AML-193 (cell line): ENCODE results near the gene UBE2L3.
"Not testable (repeated sequence)": the region's sequence is repeated elsewhere in the genome, so short reads cannot be mapped to it uniquely, and the experiment has no call there.

Source experiments
- DNase-seq, 2 experiments: peaks; one replicate each; lab custom pipeline; 2025; lab: John Stamatoyannopoulos, UW

The UBE2L3 gene

DNA sequence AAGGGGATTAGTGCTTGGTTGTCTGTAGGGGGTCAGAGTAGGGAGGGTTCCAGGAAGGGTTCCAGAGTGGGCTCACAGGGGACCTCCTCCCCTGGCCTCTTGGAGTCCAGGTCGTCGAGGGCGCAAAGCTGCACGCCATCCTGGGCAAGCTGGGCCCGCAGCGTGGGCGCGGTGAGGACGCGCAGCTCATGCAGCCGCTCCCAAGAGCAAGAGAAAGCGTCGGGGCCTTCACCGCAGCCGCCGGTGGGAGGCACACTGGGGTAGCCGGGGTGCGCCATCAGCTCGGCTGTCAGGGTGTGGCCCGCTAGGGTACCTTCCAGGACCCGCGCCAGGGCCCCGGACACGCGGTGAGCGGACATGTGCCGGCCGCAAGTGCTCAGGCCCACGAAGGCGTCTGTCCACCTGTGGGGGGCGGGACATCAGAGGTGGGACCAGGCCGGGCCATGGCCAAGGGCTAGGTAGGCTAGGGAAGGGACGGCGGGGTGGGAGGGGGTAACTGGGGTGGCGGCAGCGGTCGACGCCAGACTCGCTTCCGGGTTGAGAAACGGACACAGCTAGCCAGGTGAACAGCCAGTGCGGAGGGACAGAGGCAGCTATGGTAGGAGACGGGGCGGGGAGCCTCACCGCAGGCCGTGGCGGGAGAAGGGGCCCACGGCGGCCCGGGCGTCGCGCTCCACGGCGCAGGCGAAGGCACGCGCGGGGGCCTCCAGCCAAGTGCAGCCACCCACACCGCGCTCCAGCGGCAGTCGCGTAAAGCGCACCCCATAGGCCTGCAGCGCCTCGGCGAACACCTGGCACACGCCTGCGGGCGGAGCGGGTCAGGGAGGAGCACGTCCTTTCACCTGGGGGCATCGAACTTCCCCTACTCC, 61.1 kb downstream of the UBE2L3 start:
- no peak for DNase-seq

DNA sequence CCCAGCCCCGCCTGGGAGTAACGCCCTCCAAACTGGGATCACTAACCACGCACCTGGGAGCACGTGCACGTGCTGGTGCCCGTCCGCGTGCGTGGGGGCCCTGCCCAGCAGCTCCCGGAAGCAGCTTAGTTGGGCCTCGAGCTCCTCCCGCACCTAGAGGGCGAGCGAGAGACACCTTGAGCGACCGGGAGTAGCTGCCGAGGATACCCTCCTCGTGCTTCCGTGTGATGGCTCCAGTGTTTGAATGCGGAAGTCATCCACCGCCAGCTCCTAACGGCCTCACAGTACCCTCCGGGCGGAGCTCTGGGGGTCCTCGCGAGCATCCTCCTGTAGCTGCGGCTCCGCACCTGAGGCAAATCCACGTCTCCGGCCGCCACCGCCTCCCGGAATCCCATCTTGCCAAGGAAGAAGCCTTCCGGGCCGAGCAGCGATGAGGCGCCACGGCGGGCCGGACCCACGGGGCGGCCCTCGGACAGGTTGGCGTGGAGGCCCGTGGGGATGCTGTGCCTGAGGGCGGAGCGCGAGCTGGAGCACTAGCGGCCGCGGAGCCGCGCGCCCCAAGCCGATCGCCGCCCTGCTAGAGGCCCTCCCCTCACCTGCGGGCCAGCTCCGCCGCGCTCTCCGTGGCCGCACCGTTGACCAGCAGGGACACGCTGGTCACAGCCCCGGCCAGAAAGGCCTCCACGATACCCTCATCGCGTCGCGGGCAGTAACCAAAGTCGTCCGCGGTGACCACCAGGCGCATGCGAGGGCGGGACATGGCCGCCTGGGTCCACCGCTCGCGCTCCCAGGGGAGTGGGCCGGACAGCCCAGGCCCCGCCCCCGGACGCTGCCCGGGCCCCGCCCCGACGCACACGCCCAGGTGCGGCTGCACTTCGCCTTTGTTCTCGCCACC, 62.0 kb downstream of the UBE2L3 start, which contains the start of gene YDJC:
TSS of gene YDJC (minus strand) at position 768 of the 895 bp plus-strand sequence. CDS start at position 760, 8 bp downstream.
- DNase-seq, result peak; percentile 87 to 91

DNA sequence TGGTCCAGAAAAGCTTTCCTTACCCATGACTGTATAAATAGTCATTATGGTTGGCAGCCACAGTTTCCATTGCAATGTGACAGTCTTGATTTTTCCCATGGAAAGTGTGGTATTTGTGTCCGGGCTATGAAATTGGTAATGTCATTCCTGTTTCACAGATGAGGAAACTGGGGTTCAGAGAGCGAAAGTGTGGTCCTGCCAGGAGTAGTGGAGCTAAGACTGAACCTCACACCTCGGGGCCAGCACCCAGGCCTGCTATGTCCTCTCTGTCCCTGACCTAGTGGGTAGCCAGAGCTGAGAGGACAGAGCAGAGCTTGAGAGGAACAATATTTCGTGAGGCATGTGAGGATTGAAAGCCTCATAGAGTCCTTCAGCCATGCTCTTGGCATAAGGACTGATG, 63.5 kb downstream of the UBE2L3 start:
- no peak for DNase-seq

DNA sequence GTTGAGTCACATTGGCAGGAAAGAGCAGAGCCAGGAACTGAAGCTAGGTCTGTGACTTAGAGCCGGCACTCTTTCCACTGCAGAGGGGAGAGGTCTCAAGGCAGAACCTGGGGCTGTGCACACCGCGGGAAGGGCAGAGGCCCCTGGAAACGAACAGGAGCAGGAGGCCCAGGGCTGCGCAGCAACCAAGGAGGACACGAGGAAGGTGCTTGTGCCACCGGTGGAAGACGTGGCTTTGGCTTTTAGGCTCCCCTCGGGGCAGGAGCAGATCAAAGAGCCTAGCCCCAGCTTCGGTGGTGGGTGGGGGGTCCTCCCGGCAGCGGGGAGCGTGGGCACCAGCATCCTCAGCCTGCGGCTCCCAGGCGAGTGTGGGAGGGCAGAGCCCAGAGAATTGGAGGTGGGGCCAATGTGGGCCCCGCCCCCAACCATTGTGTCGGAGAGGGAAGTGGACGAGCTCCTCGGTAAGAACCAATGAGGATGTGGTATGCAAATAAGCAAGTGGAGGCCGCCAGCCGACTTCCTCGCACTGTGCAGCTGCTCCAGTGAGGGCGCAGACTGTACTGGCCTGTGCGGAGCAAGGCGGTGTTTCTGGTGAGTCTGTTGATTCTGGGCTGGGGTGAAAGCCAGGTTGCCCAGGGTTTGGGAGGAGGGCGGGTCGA, 64.9 kb downstream of the UBE2L3 start, which contains the start of gene CCDC116:
TSS of gene CCDC116 (plus strand) at position 524 of the 659 bp plus-strand sequence. CDS start 422 bp downstream, outside the sequence.
- DNase-seq, result peak; percentile 41 to 48

DNA sequence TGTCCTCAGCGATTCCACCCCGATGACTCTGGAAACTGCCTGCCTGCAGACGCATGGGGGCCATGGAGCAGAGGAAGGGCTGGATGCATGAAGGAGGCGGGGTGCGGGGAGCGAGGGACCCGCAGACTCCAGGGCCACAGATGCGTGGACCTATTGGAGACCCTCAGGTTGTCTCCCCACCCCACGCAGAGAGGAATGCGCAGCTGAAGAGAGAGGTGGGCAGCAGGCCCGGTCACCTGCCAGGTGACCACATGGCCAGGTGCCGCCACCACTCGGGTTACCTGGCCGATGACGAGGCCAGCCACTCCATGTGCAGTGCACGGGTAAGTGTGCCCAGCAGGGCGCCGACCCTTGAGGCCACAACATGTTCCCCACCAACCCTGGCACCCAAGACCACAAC, 65.4 kb downstream of the UBE2L3 start:
- no peak for DNase-seq

DNA sequence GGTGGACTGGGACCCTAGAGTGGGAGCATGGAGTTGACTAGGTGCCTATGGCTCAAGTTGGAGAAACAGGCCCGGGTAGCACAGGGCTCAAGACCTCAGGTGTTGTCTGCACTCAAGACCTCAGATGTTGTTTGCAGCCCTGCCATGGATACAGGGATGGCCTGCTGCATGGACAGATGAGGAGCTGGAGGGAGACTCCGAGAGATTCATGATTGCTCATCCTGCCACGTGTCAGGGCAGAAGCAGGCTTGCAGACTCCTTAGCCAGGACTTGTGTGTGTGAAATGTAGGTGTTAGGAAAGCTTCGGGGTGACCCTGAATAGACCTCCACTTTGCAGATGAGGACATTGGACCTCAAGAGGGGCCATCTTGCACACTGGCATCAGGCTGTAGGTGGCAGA, 66.0 kb downstream of the UBE2L3 start:
- no peak for DNase-seq

DNA sequence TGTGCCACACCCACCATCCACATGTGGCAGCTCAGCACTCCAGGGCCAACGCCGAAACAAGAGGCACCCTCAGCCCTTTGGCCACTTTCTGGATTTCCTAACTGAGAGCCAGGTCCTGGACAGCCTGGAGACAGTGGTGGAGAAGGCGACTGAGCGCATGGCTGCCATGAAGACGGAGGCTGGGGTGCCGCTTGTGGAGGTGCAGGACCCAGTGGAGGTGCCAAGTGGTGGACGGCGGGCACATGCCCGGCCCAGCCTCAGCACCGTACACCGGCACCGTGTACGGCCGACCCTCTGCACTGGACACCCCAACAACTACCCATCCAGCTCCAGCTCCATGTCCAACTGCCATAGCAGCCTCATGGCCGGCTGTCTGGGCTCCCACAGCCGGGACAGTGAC, 66.6 kb downstream of the UBE2L3 start:
- no peak for DNase-seq

DNA sequence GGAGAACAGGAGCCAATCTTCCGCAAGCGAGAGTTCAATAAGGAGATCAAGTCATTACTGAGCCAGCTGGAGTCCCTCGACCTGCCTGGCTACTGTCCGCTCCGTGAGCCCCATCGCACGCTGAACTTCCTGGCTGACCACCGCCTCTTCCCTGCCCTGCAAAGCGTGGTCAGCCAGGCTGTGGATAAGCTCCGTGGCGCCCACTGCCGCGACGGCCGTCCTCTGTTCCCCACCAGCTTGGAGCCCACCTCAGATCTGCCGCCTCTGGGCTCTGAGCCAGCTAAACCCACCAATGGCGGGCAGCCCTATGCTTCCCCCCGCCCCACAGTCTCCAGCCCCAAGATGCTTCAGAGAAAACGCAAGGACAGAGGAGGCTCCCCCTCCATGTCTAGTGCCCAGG, 67.3 kb downstream of the UBE2L3 start:
- DNase-seq, result no peak

DNA sequence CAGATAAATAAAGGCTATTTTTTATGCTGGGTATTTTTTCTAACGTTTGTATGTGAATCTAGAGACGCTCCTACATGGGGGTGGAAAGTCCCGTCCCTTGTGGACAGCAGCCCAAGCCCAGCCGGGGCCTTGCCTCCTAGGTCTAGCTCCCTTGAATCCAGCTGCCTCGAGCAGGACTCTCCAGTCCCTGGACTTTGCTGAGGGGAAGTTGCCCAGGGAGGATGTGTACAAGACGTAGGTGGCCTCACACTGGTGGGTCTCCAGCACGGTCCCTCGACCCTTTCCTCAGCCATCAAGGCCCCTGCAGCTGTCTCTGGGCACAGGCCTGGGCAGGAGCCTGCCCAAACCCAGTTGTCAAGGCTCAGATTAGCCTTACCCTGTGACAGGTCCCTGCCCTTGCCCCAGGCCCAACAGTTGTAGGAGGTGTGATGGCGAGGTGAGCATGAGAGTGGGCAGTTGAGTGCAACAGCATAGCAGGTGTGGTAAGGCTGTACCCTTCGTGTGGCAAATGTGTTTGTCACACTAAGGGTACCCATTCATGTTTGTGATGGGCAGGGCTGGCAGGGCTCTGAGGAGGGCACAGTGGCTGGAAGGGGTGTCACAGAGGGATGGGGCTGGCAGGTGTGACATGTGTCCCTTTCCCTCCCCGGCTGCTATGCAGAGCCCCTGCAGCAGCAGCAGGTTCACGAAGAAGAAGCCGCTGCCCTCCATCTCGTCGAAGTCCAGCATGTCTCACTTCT, 68.4 kb downstream of the UBE2L3 start:
- no peak for DNase-seq

DNA sequence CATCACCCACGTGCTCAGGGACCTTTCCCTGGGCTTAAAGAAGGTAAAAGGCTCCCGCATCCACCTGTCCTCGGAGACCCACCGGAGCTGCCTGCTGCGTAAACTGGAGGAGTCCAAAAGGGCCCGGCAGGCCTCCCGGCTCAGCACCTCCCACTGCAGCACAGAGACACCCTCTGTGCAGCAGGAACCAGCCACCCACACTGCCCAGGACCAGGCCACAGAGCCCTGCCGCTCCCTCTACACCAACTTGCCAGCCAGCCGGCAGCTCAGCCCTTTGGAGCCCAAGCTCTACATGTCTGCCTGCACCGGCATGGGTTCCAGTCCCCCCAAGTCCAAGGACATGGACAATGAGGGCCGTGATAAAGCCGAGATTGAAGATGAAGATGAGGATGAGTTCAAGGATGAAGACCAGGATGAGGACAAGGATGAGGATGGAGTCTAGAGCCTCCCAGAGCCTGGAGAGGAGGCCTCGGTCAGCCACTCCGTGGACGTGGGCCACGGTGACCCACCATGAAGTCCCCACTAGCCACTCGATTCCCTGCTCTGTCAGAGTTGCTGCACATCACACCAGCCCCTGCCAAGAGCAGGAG, 69.2 kb downstream of the UBE2L3 start:
- DNase-seq, result no peak

DNA sequence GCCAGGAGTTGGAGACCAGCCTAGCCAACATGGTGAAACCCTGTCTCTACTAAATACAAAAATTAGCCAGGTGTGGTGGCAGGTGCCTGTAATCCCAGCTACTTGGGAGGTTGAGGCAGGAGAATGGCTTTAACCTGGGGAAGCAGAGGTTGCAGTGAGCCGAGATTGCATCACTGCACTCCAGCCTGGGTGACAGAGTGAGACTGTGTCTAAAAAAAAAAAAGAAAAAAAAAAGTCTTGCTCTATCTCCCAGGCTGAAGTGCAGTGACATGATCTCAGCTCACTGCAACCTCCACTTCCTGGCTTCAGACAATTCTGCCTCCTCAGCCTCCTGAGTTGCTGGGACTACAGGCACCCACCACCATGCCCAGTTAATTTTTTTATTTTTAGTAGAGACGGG, 69.9 kb downstream of the UBE2L3 start:
- DNase-seq, result not testable (repeated sequence)

DNA sequence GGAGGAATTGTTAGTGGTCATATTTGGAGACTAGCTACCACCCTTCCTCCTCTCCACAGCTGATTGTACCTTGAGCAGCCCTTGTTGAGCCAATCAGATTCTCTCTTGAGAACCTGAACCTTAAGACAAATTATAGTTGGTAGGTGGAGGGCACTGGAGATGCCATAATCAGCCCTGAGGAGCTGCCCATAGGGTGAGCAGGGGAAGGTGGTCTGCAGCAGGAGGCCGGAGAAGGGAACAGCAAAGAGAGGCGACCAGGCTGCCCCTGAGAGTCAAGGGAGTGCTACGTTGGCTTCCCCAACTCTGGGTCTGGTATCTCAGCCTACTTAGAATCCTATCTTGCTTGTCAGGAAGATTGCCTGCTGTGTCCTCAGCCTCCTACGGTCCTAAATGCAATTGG, 71.8 kb downstream of the UBE2L3 start:
- no peak for DNase-seq

DNA sequence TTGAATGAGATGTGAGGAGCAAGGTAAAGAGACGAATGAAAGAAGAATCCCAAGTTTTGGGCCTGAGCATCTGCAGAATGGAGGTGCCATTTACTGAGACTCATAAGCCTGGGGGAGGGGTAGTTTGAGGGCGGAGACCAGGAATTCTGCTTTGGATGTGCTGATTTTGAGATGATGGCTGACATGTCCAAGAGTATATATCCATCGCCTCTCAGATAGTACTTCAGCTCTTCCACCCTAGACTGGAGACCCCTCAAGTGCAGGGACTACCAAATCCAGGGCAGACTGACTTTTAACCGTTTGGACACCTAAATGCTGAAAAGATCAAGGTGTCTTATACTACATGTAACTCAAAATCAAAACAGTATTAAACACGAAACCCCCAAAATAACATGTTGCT, 73.3 kb downstream of the UBE2L3 start:
- no peak for DNase-seq

DNA sequence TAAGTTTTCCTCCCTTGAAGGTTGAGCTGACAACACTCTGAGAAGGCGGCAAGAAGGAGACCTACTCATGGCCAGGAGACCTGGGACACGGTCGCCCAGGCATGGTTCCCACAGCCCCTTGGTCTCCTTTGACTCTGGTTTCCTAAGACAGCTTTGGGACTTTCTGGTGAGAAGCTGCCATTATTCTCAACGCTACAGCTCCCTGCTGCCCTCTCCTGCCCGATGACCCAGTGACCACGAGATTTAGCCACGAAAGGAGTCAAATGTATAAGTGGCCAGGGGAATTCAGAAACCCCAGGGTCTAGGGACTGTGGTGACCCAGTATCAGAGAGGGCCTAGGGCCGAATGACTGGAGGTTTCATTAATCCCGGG, 73.9 kb downstream of the UBE2L3 start:
- DNase-seq, result peak; percentile 29 to 49

DNA sequence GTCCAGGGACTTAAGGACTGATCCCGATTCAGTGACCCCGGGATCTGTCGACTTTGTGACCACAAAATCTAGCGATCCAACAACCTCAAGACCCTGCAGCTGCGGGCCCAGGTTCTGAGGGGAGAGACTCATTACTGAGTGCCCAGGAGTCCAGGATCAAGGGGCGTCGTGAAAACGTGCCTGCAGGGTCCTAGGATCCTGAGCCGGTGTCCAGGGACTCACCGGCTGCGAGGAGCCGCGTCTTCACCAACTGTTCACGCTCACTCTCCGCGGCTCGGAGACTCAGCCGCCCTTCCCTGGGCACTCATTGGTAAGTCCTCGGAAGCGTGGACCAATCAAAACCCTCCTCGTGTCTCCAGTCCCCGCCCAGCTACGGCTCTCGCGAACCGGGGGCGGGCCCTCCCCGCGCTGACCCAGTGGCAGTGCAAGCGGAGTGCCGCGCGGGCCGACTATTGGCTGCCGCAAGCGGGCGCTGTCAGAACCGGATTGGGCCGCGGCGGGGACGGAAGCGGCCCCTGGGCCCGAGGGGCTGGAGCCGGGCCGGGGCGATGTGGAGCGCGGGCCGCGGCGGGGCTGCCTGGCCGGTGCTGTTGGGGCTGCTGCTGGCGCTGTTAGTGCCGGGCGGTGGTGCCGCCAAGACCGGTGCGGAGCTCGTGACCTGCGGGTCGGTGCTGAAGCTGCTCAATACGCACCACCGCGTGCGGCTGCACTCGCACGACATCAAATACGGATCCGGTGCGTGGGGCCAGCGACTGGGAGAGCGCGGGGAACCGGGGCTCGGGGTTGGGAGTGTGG, 74.5 kb downstream of the UBE2L3 start, which contains the start of gene SDF2L1:
TSS of gene SDF2L1 (plus strand) at position 514 of the 795 bp plus-strand sequence. CDS start at position 549, 35 bp downstream.
- DNase-seq, result peak; percentile 90 to 97

DNA sequence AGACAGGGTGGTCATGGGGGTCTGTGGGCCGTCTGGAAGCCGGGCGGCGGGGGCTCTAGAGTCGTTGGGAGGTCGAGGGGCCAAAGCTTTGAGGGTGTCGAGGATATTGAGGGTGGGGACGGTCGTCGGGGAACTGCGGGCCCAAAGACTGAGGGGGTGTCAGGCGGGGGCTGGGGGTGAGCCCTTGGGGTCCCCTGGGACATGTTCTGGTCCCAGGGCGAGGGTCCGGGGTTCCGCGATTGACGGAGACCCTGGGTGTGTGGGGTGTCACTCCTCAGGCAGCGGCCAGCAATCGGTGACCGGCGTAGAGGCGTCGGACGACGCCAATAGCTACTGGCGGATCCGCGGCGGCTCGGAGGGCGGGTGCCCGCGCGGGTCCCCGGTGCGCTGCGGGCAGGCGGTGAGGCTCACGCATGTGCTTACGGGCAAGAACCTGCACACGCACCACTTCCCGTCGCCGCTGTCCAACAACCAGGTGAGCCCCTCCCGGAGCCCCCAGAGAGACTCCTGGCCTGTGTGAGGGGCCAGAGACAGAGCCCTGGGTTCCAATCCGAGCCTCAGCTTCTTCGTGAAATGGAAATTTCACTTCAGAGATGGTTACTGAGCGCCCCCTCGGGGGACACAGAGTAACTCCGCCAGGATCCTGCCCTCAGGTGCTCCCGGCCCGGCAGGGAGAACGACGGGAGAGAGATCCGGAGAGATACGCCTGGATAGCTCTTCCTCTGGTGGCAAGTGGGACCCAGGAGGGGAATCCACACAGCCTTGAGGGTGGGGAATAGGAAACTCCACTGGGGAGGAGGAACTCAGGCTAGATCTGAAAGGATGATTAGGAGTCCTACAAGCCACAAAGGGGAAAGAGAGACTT, 75.3 kb downstream of the UBE2L3 start:
- DNase-seq, result peak; percentile 46 to 51

DNA sequence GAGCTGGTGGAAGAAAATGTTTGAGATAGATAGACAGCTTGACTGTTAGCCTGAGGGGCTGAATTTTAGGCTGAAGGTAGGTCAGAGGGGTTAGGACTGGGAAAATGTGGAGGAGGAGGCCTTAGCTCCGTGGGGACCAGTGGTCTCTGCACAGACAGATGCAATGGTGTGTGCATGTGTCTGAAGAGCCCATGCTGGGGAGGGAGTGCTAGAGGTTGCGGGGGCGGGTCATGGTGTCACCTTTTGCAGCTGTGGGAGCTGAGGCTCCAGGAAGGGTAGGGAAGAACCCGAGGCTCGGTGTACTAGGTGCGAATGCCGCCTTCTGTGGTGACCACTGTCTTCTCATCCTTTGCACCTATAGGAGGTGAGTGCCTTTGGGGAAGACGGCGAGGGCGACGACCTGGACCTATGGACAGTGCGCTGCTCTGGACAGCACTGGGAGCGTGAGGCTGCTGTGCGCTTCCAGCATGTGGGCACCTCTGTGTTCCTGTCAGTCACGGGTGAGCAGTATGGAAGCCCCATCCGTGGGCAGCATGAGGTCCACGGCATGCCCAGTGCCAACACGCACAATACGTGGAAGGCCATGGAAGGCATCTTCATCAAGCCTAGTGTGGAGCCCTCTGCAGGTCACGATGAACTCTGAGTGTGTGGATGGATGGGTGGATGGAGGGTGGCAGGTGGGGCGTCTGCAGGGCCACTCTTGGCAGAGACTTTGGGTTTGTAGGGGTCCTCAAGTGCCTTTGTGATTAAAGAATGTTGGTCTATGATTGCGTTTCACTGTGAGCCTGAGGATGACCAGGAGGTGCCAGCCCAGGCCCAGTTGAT, 76.2 kb downstream of the UBE2L3 start:
- no peak for DNase-seq

DNA sequence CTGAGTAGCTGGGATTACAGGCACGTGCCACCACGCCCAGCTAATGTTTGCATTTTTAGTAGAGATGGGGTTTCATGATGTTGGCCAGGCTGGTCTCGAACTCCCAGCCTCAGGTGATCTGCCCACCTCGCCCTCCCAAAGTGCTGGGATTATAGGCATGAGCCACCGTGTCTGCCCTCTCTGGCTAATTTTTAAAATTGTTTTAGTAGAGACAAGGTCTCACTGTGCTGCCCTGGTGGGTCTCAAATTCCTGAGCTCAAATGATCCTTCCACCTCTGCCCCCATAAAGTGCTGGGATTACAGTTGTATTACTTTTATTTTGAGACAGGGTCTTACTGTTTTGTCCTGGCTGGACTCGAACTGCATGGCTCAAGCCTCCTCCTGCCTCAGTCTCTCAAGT, 78.0 kb downstream of the UBE2L3 start:
- not testable (repeated sequence) for DNase-seq
